HEK293 (cell line): ENCODE measurements around the gene EFCAB6.

Experiments used
- CTCF ChIA-PET: fragments of 350-600 bp; formaldehyde crosslinking; extraction: SDS; loops from one replicate; lab custom pipeline; 2021; ENCODE audit warnings: antibody characterized with exemption; lab: Yijun Ruan, JAX
- POLR2A ChIA-PET: fragments of 300-600 bp; formaldehyde crosslinking; extraction: SDS; loops from one replicate; lab custom pipeline; 2020; ENCODE audit warnings: antibody characterized with exemption, inconsistent platforms; lab: Yijun Ruan, JAX
- H3K27ac ChIP-seq: fragments of 200-500 bp; sonication (Bioruptor generic); 2 replicates; pipeline ENCODE4 v1.5.1; 2014; ENCODE audit warnings: low read depth, low read length, control low read depth, inconsistent platforms; ENCODE audit errors: extremely low read depth
- H3K36me3 ChIP-seq, 2 experiments: fragments of 200-500 bp in 1 of 2; sonication (Bioruptor generic) in 1 of 2; 1 replicate in 1 of 2; 2 replicates in 1 of 2; pipeline ENCODE4 v1.5.1; 2014 to 2017; ENCODE audit warnings: inconsistent platforms in 2 of 2, low read length in 2 of 2; ENCODE audit not compliant: control insufficient read depth in 2 of 2, insufficient read depth in 1 of 2
- H3K4me1 ChIP-seq: fragments of 200-500 bp; sonication (Bioruptor generic); 2 replicates; pipeline ENCODE4 v1.5.1; 2014; ENCODE audit warnings: mild to moderate bottlenecking, low read length, inconsistent platforms; ENCODE audit not compliant: control insufficient read depth, insufficient read depth
- H3K4me3 ChIP-seq: 2 replicates; pipeline ENCODE4 v1.5.1; 2011; ENCODE audit warnings: low read depth, mild to moderate bottlenecking, control low read depth, low read length, moderate library complexity
- H3K9me3 ChIP-seq: fragments of 200-500 bp; sonication (Bioruptor generic); 2 replicates; pipeline ENCODE4 v1.5.1; 2014; ENCODE audit warnings: low read depth, low read length, inconsistent platforms; ENCODE audit not compliant: control insufficient read depth, insufficient read depth
- ATF2 ChIP-seq: fragments of 450-650 bp; formaldehyde crosslinking; IDR thresholded peaks from 2 replicates; pipeline ENCODE4 v1.5.1; 2016; ENCODE audit warnings: missing biosample characterization, missing genetic modification characterization, low read depth
- OSR2 ChIP-seq: fragments of 450-650 bp; formaldehyde crosslinking; IDR thresholded peaks from 2 replicates; pipeline ENCODE4 v1.5.1; 2016; ENCODE audit warnings: missing biosample characterization, missing genetic modification characterization
- RBAK ChIP-seq: fragments of 450-650 bp; formaldehyde crosslinking; IDR thresholded peaks from 2 replicates; pipeline ENCODE4 v1.5.1; 2016; ENCODE audit warnings: missing biosample characterization, missing genetic modification characterization
- SETDB1 ChIP-seq: IDR thresholded peaks from one replicate; pipeline ENCODE4 v1.6.1; 2017; ENCODE audit warnings: mild to moderate bottlenecking, low read length, moderate library complexity, mixed read lengths; ENCODE audit not compliant: insufficient read length
- YY1 ChIP-seq: fragments of 450-650 bp; formaldehyde crosslinking; IDR thresholded peaks from 2 replicates; pipeline ENCODE4 v1.5.1; 2018; ENCODE audit warnings: missing biosample characterization, missing genetic modification characterization
- ZBTB11 ChIP-seq: fragments of 450-650 bp; formaldehyde crosslinking; conservative IDR thresholded peaks from 2 replicates; pipeline ENCODE4 v1.5.1; 2016; ENCODE audit warnings: low read depth, missing biosample characterization, missing genetic modification characterization
- ZBTB21 ChIP-seq: fragments of 450-650 bp; formaldehyde crosslinking; IDR thresholded peaks from 2 replicates; pipeline ENCODE4 v1.5.1; 2017; ENCODE audit warnings: missing biosample characterization, missing genetic modification characterization
- ZBTB6 ChIP-seq: fragments of 450-650 bp; formaldehyde crosslinking; IDR thresholded peaks from 2 replicates; pipeline ENCODE4 v1.5.1; 2017; ENCODE audit warnings: missing biosample characterization, missing genetic modification characterization
- ZNF138 ChIP-seq: fragments of 450-650 bp; formaldehyde crosslinking; IDR thresholded peaks from 2 replicates; pipeline ENCODE4 v1.5.1; 2016; ENCODE audit warnings: missing biosample characterization, missing genetic modification characterization, borderline replicate concordance
- ZNF473 ChIP-seq: fragments of 450-650 bp; formaldehyde crosslinking; IDR thresholded peaks from 2 replicates; pipeline ENCODE4 v1.5.1; 2017; ENCODE audit warnings: missing biosample characterization, missing genetic modification characterization
- ZNF585B ChIP-seq: fragments of 450-650 bp; formaldehyde crosslinking; IDR thresholded peaks from 2 replicates; pipeline ENCODE4 v1.5.1; 2016; ENCODE audit warnings: missing biosample characterization, missing genetic modification characterization
- ZNF791 ChIP-seq: fragments of 450-650 bp; formaldehyde crosslinking; IDR thresholded peaks from 2 replicates; pipeline ENCODE4 v1.5.1; 2016; ENCODE audit warnings: missing biosample characterization, missing genetic modification characterization

Gene EFCAB6

GRCh38 chr22:43706571-43707328, 105.4 kb downstream of the EFCAB6 start:
- POLR2A ChIA-PET = no interaction called here
- Histone ChIP-seq H3K4me3 (no peak overlapping the region), H3K4me1 (no peaks in the 10 kb centered on the region), H3K27ac (no peak overlapping the region), H3K9me3 (peaks cover 3% of the 10 kb centered on the region; the same call in 1 of the 2 replicates), H3K36me3 (no peaks in the 10 kb centered on the region)
- CTCF ChIA-PET = interaction anchor here (0.6 to 0.7 kb wide), 2 partner anchors 127 to 197 kb away, joined by 3 read pairs; no protein-coding TSS in a partner anchor
- TF ChIP-seq ZNF138 (tag by site-specific recombination) (no peak), ZNF473 (no peak)

GRCh38 chr22:43706151-43706550, 106.0 kb downstream of the EFCAB6 start:
- Histone ChIP-seq H3K9me3 (peaks cover 3% of the 10 kb centered on the region; the same call in 1 of the 2 replicates), H3K4me3 (no peak overlapping the region), H3K36me3 (no peaks in the 10 kb centered on the region), H3K27ac (no peak overlapping the region), H3K4me1 (no peaks in the 10 kb centered on the region)
- TF ChIP-seq RBAK (tag by site-specific recombination) (no peak), ZBTB11 (tag by site-specific recombination) (no peak), ZNF585B (no peak)
- ChIA-PET CTCF (interaction anchor here (0.6 kb wide), 1 partner anchor 126 kb away, joined by 3 read pairs; no protein-coding TSS in a partner anchor), POLR2A (no interaction called here)

- CTCF ChIA-PET = no interaction called here
- TF ChIP-seq OSR2 (tag by site-specific recombination) (no peak), ZBTB6 (tag by site-specific recombination) (0 out of 2 replicates have a peak, but pooled peaks have one; percentile 27), SETDB1 (peak; percentile 97), ZNF791 (tag by site-specific recombination) (peak; percentile 84; the same call in 1 of the 2 replicates)
These were observed 108.1 kb downstream of the EFCAB6 start for GRCh38 chr22:43704051-43704450.

GRCh38 chr22:43698403-43698802, 113.7 kb downstream of the EFCAB6 start:
- Histone ChIP-seq H3K4me1 (no peaks in the 10 kb centered on the region), H3K4me3 (no peak overlapping the region)
- POLR2A ChIA-PET = no interaction called here
- 0 out of 2 replicates have a peak, but pooled peaks have one; percentile 17 for TF ChIP-seq ATF2 (tag by site-specific recombination)
- TF ChIP-seq YY1 (tag by site-specific recombination) = no peak
- TF ChIP-seq ZBTB21 = peak; percentile 74
- TF ChIP-seq, all 188 proteins: peak for 2
- no peaks in the 10 kb centered on the region for H3K36me3 ChIP-seq
- H3K9me3 ChIP-seq = no peaks in the 10 kb centered on the region
- CTCF ChIA-PET = interaction anchor here (0.6 kb wide), 1 partner anchor 902 kb away, joined by 3 read pairs; no protein-coding TSS in a partner anchor
- H3K27ac ChIP-seq = no peak overlapping the region

More at GRCh38 chr22:43704051-43704450, 108.1 kb downstream of the EFCAB6 start:
- POLR2A ChIA-PET = no interaction called here
- no peaks in the 10 kb centered on the region for H3K36me3 ChIP-seq
- H3K4me1 ChIP-seq = no peaks in the 10 kb centered on the region
- peaks cover 3% of the 10 kb centered on the region; the same call in 1 of the 2 replicates for H3K9me3 ChIP-seq
- no peak overlapping the region for H3K4me3 ChIP-seq
- no peak overlapping the region for H3K27ac ChIP-seq
